ENCODE results near the gene TTL.

GRCh38 chr2:112483831-112484230 is 1.9 kb downstream of the TTL start:
- TF ChIP-seq CTCF (IDR thresholded peaks at IDR 0.05) (no peak), POLR2A (IDR thresholded peaks at IDR 0.05) (no peak)
